B cell (primary cell): ENCODE measurements around the gene AIG1. TPM values are rescaled to one million over a fixed set of nuclear protein-coding genes. Genes with fewer than 3 reads are reported as not detected.

Experiments used
- ATAC-seq: fragments of 200-7000 bp; cut with Tn5 transposase; one replicate; pipeline ENCODE4 v1.10.0; 2021; ENCODE audit warnings: low read depth, mild to moderate bottlenecking, moderate number of reproducible peaks, moderate library complexity
- CTCF ChIA-PET: fragments of 350-600 bp; sonication (Branson Sonifier 250); formaldehyde crosslinking; loops from one replicate; lab custom pipeline; 2021; ENCODE audit warnings: antibody characterized with exemption, inconsistent platforms; lab: Charles Lee
- POLR2A ChIA-PET: fragments of 350-600 bp; sonication (Branson Sonifier 250); formaldehyde crosslinking; loops from one replicate; lab custom pipeline; 2021; ENCODE audit warnings: antibody characterized with exemption; lab: Charles Lee
- DNase-seq: peaks from one replicate; pipeline ENCODE4 v3.0.0; 2013
- H2AFZ ChIP-seq: 2 replicates; pipeline ENCODE4 v1.6.1; 2012; ENCODE audit warnings: mild to moderate bottlenecking, low read depth, low read length; ENCODE audit not compliant: insufficient read depth, poor library complexity, severe bottlenecking
- H3K27ac ChIP-seq, 2 donors: 1 replicate in 1 of 2; 2 replicates in 1 of 2; pipeline ENCODE4 v1.5.1; 2012 to 2013; ENCODE audit warnings: low read length in 2 of 2, mild to moderate bottlenecking in 2 of 2, moderate library complexity in 1 of 2
- H3K27me3 ChIP-seq, 4 experiments: fragments of 200-600 bp in 1 of 4; sonication (generic) in 1 of 4; replicated peaks in 1 of 4; 1 replicate in 2 of 4; 2 replicates in 2 of 4; pipeline versions ENCODE4 v1.6.1 to v1.7.0; 2013 to 2016; ENCODE audit warnings: low read length in 3 of 4, mild to moderate bottlenecking in 2 of 4, mixed read lengths in 1 of 4, moderate library complexity in 1 of 4; ENCODE audit not compliant: insufficient read depth in 4 of 4, control insufficient read depth in 3 of 4; ENCODE audit errors: control extremely low read depth in 1 of 4
- H3K36me3 ChIP-seq, 2 experiments: replicated peaks in 1 of 2; 1 replicate in 1 of 2; 2 replicates in 1 of 2; pipeline versions ENCODE4 v1.6.1 to v1.7.1; 2013; ENCODE audit warnings: low read length in 1 of 2; ENCODE audit not compliant: insufficient read depth in 2 of 2, control insufficient read depth in 1 of 2; ENCODE audit errors: control extremely low read depth in 1 of 2, extremely low read depth in 1 of 2
- H3K4me1 ChIP-seq, 2 donors: fragments of 200-600 bp in 1 of 2; sonication (generic) in 1 of 2; 1 replicate in 1 of 2; 2 replicates in 1 of 2; pipeline versions ENCODE4 v1.5.1 to v1.6.1; 2013 to 2017; ENCODE audit warnings: low read length in 2 of 2; ENCODE audit not compliant: control insufficient read depth in 2 of 2, insufficient read depth in 2 of 2
- H3K4me2 ChIP-seq: replicated peaks from 2 replicates; pipeline ENCODE3; 2012; ENCODE audit warnings: mild to moderate bottlenecking, low read depth, low read length; ENCODE audit not compliant: poor library complexity, severe bottlenecking
- H3K4me3 ChIP-seq, 5 experiments: fragments of 200-600 bp in 1 of 5; sonication (generic) in 1 of 5; 1 replicate in 3 of 5; 2 replicates in 2 of 5; pipeline versions ENCODE4 v1.5.1 to v1.7.0; 2011 to 2016; ENCODE audit warnings: low read length in 4 of 5, mild to moderate bottlenecking in 4 of 5, low read depth in 2 of 5, control low read depth in 1 of 5, moderate library complexity in 1 of 5; ENCODE audit not compliant: insufficient read depth in 1 of 5; ENCODE audit errors: control extremely low read depth in 1 of 5, extremely low read depth in 1 of 5
- H3K79me2 ChIP-seq: fragments of 200-600 bp; sonication (generic); one replicate; pipeline ENCODE4 v1.6.0; 2016; ENCODE audit warnings: low read length; ENCODE audit not compliant: control insufficient read depth, insufficient read depth
- H3K9ac ChIP-seq: fragments of 200-600 bp; sonication (generic); 2 replicates; pipeline ENCODE4 v1.6.1; 2017; ENCODE audit warnings: mild to moderate bottlenecking, low read length, moderate library complexity
- H3K9me3 ChIP-seq, 3 donors: one replicate each; pipeline versions ENCODE4 v1.6.1 to v1.7.1; 2013; ENCODE audit warnings: low read length in 2 of 3; ENCODE audit not compliant: control insufficient read depth in 2 of 3, insufficient read depth in 1 of 3; ENCODE audit errors: control extremely low read depth in 1 of 3
- H4K20me1 ChIP-seq: 2 replicates; pipeline ENCODE4 v1.6.0; 2012; ENCODE audit warnings: mild to moderate bottlenecking, low read length; ENCODE audit not compliant: insufficient read depth, control insufficient read depth, poor library complexity, severe bottlenecking
- H3K27ac Mint-ChIP-seq: one replicate; pipeline ENCODE4 v1.8.0; 2021; ENCODE audit warnings: mixed read lengths
- H3K27me3 Mint-ChIP-seq: one replicate; pipeline ENCODE4 v1.8.0; 2021; ENCODE audit warnings: mixed read lengths
- H3K4me1 Mint-ChIP-seq: one replicate; pipeline ENCODE4 v1.8.0; 2021; ENCODE audit warnings: mixed read lengths
- H3K4me3 Mint-ChIP-seq: one replicate; pipeline ENCODE4 v1.8.0; 2021; ENCODE audit warnings: mixed read lengths
- H3K9me3 Mint-ChIP-seq: one replicate; pipeline ENCODE4 v1.8.0; 2022; ENCODE audit warnings: mixed read lengths; ENCODE audit not compliant: insufficient read depth
- EZH2 ChIP-seq: IDR thresholded peaks from 2 replicates; pipeline ENCODE4 v1.6.1; 2012; ENCODE audit warnings: borderline replicate concordance, low read depth, mild to moderate bottlenecking, moderate library complexity, low read length; ENCODE audit not compliant: insufficient read depth, poor library complexity, severe bottlenecking
- WGBS: methylation state at CpG from one replicate; pipeline ENCODE4 v1.1.5; 2013; ENCODE audit warnings: missing lambda C conversion rate; ENCODE audit not compliant: insufficient coverage; 5-methylcytosine and 5-hydroxymethylcytosine counted together
- intact Hi-C: fragments of 100-400 bp; cut with micrococcal nuclease; formaldehyde crosslinking; loops from one replicate; pipeline ENCODE4 v1.10.0; 2022
- polyA plus RNA-seq: library from polyadenylated mRNA; depleted of rRNA; stranded (reverse); fragments of >200 nt; gene quantifications from 2 replicates; pipeline ENCODE4 v1.2.3, GENCODE V29; 2012
- total RNA-seq, 2 donors: library from RNA; stranded (reverse); fragments of 120-200 nt in 1 of 2; gene quantifications; 1 replicate in 1 of 2; 2 replicates in 1 of 2; pipeline versions ENCODE4 v1.2.3 to v1.2.4, GENCODE V29; 2013 to 2022
- TF ChIP-seq, protein P1 (sequence below): fragments of 200-600 bp; IDR thresholded peaks from one replicate; pipeline ENCODE4 v1.8.0; 2022; ENCODE audit warnings: antibody characterized with exemption, mild to moderate bottlenecking

AIG1 gene
- total and polyA plus RNA-seq, 2 donors (not counting 1 experiment from before 2014, with no cell fraction given): 7.0 to 9.0 TPM

DNA sequence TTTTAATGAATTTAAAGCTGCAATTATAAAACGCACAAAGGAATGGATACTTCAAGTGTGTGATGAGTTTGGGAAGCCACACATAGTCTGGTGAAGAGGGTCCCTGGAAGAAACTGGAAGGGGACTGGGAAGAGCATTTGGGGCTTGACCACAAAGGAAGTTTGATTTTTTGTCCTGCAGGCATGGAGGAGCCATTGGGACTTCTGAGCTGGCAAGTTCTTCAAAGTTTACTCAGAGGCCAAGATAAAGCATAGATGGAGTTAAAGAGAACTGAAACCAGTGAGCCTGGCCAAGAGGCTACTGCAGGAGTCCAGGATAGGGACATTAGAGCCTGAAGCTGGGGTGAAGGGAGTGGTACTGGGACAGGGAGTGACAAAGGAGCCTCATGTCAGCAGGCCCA, 95.0 kb downstream of the AIG1 start:
- H3K4me1 Mint-ChIP-seq: no peaks in the 10 kb centered on the region
- H3K4me2 ChIP-seq: no peak overlapping the region
- no peaks in the 10 kb centered on the region for H3K79me2 ChIP-seq
- ChIA-PET CTCF (no interaction called here), POLR2A (no interaction called here)
- H3K27me3 Mint-ChIP-seq: no peaks in the 10 kb centered on the region
- 100% methylated on average over 1 of the region's 1 CpG for WGBS
- H4K20me1 ChIP-seq: no peaks in the 10 kb centered on the region
- H3K36me3 ChIP-seq: no peaks in the 10 kb centered on the region
- H3K27me3 ChIP-seq: no peaks in the 10 kb centered on the region
- H3K4me1 ChIP-seq: no peaks in the 10 kb centered on the region
- TF ChIP-seq, protein P1, sequence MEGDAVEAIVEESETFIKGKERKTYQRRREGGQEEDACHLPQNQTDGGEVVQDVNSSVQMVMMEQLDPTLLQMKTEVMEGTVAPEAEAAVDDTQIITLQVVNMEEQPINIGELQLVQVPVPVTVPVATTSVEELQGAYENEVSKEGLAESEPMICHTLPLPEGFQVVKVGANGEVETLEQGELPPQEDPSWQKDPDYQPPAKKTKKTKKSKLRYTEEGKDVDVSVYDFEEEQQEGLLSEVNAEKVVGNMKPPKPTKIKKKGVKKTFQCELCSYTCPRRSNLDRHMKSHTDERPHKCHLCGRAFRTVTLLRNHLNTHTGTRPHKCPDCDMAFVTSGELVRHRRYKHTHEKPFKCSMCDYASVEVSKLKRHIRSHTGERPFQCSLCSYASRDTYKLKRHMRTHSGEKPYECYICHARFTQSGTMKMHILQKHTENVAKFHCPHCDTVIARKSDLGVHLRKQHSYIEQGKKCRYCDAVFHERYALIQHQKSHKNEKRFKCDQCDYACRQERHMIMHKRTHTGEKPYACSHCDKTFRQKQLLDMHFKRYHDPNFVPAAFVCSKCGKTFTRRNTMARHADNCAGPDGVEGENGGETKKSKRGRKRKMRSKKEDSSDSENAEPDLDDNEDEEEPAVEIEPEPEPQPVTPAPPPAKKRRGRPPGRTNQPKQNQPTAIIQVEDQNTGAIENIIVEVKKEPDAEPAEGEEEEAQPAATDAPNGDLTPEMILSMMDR: no peak
- TF ChIP-seq EZH2: no peak
- intact Hi-C loops: no loop called here
- H3K27ac Mint-ChIP-seq: no peak overlapping the region
- no peaks in the 10 kb centered on the region for H3K9me3 Mint-ChIP-seq
- ATAC-seq (no peak), DNase-seq (no peak)
- H3K27ac ChIP-seq: no peak overlapping the region
- H3K4me3 Mint-ChIP-seq: no peak overlapping the region
- no peak overlapping the region for H2AFZ ChIP-seq
- no peak overlapping the region for H3K9ac ChIP-seq
- H3K9me3 ChIP-seq: no peaks in the 10 kb centered on the region
- no peak overlapping the region for H3K4me3 ChIP-seq

DNA sequence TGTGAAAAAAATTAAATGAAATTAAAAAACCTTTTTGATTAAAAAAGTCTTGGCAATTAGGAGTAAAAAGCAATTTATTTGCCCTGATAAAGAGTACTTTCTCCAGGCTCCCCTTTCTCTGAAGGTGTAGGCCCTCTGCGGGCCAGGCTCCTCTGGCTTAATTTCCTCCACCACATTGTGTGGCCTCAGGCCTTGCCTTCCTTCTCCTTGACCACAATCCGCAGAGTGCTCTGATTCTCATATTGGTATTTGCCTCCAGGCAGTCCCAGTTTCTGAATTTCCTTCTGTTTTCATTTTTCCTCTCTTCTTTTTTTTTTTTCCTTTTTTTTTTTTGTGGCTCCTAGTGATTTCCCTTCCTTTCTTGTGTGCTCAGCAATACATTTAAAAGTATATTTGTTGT, 96.4 kb downstream of the AIG1 start:
- 100% methylated on average over 1 of the region's 2 CpGs for WGBS
- H3K27ac Mint-ChIP-seq: no peak overlapping the region
- DNase-seq (no peak), ATAC-seq (no peak)
- Histone ChIP-seq H3K79me2 (no peaks in the 10 kb centered on the region), H3K36me3 (no peaks in the 10 kb centered on the region), H2AFZ (no peak overlapping the region), H3K27me3 (no peaks in the 10 kb centered on the region), H3K9me3 (no peaks in the 10 kb centered on the region), H3K4me1 (no peaks in the 10 kb centered on the region), H4K20me1 (no peaks in the 10 kb centered on the region), H3K4me2 (no peak overlapping the region), H3K4me3 (no peak overlapping the region), H3K9ac (no peak overlapping the region), H3K27ac (no peak overlapping the region)
- no peak overlapping the region for H3K4me3 Mint-ChIP-seq
- CTCF ChIA-PET: no interaction called here
- H3K4me1 Mint-ChIP-seq: no peaks in the 10 kb centered on the region
- POLR2A ChIA-PET: no interaction called here
- intact Hi-C loops: no loop called here
- TF ChIP-seq EZH2: no peak
- TF ChIP-seq, protein P1: no peak
- H3K9me3 Mint-ChIP-seq: no peaks in the 10 kb centered on the region
- no peaks in the 10 kb centered on the region for H3K27me3 Mint-ChIP-seq
